ENCODE data around the gene SH2D5.
A peak's percentile ranks its signal among the peaks of the same experiment; 100 is the strongest.
"Not testable (repeated sequence)": the region's sequence is repeated elsewhere in the genome, so short reads cannot be mapped to it uniquely, and the experiment has no call there.

Gene SH2D5

GRCh38 chr1:20728371-20729154 is 3.9 kb downstream of the SH2D5 start:
- no peak for DNase-seq (ENCODE audit: low spot score)

DNA sequence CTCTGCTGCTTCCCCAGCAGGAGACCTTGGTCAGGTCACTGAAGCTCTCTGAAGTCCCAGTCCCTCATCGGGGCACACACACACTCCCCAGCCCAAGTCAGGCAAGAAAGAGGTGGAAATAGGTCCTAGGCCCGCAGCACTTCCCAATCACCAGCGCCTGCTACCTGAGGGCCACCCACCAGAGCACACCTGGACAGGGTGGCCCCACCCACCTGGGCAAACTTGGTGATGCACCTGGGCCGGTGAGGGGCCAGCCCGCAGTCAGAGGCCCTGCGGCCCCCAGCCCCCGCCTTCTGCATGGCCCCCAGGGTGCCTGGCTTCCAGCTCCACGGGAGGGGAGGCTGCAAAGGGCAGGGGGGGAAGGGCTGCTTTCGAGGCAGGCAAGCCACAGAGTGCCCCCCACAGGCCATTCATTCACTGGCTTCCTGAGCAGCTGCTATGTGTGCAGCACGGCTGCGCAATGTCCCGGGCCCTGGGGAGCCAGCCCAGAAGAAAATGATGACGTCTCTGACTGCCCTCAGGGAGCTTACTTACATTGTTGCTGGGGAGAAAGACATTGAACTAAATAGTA is 4.7 kb downstream of the SH2D5 start:
- DNase-seq (ENCODE audit: low spot score) = no peak

- DNase-seq (ENCODE audit: low spot score) = no peak
These were observed 5.4 kb downstream of the SH2D5 start for GRCh38 chr1:20726932-20727745.

DNA sequence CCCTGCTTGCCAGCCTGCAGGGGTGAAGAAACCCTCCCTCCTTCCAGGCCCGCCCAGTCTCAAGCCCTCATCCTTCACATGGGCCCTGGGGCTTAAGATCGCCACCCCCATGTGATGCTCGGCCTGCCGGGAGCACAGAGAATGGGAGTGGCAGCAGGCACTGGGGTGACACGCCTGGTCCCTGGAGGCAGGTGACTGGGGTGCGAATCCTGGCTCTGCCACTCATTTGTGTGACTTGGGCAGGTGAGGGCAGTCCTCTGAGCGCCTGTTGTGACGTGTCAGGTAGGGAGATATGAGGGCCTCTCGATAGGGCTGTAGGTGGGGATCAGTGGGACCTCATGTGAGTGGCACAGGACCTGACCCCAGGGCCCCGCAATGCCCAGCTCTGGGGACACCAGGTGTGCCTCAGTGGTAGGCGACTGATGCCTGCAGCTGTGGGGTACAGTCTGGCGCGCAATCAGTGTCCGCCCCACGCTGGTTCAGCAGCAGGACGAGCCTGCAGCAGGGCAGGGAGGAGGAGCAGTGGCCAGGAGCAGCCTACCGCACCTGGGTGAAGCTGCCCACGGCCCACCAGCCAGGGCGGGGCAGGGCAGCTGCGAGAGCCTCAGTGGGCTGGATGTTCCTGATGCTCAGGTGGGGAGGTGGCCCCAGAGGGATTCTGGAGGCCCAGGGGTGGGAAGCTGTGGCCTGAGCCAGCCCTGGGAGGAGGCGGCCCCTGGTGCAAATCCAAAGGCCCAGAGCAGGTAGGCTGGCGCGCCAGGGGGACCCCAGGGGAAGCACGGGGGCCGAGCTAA is 6.2 kb downstream of the SH2D5 start:
- DNase-seq (ENCODE audit: low spot score) = no peak

- DNase-seq (ENCODE audit: low spot score) = peak; percentile 59
These were observed 7.0 kb downstream of the SH2D5 start for GRCh38 chr1:20725189-20726117.

- DNase-seq (ENCODE audit: low spot score) = no peak
These were observed 7.9 kb downstream of the SH2D5 start for GRCh38 chr1:20724364-20725188.

DNA sequence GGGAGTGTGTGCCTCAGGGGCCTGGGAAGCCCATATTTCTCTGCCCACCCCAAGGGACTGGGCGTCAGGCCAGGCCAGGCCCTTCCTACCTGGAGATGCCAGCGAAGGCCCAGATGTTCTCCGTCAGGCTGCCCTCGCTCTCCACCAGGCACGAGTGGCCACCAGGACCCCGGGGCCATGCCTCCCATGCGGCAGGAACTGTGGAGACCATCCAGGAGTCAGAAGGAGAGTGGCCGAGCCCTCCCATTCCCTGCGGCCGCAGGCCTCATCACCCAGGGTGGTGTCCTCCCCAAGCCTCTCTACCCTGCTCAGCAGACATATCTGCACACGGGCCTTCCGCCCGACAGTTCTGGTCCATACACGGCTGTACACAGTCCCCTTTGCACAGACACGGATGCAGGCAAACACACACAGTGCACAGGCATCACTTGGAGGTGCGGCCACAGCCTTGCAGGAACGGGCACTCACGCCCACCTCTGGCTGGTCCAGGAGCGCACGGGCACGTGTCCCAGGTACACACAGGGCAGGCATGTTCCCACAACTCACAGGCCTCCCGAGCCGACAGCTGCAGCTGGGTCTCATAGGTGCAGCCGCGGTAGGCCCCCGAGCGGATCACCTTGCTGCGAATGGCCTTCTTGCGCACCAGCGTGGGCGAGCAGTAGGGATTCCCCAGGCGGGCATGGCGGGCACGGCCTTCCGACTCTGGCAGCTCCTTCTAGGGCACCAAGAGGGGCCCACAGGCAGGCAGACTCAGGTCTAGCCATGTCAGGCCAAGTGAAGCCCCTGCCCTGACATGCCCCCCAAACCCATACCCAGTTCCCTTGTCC is 8.8 kb downstream of the SH2D5 start:
- DNase-seq (ENCODE audit: low spot score) = no peak

GRCh38 chr1:20723159-20723536 is 9.4 kb downstream of the SH2D5 start:
- DNase-seq (ENCODE audit: low spot score) = no peak

- DNase-seq (ENCODE audit: low spot score) = no peak
These were observed 11.1 kb downstream of the SH2D5 start for GRCh38 chr1:20721117-20722061.

- DNase-seq (ENCODE audit: low spot score) = no peak
These were observed 11.8 kb downstream of the SH2D5 start for GRCh38 chr1:20720631-20721091.

- DNase-seq (ENCODE audit: low spot score) = no peak
These were observed 12.5 kb downstream of the SH2D5 start for GRCh38 chr1:20719871-20720620.

GRCh38 chr1:20719261-20719660 is 13.2 kb downstream of the SH2D5 start:
- DNase-seq (ENCODE audit: low spot score) = no peak

- DNase-seq (ENCODE audit: low spot score) = not testable (repeated sequence)
These were observed 14.1 kb downstream of the SH2D5 start for GRCh38 chr1:20718343-20718882.

DNA sequence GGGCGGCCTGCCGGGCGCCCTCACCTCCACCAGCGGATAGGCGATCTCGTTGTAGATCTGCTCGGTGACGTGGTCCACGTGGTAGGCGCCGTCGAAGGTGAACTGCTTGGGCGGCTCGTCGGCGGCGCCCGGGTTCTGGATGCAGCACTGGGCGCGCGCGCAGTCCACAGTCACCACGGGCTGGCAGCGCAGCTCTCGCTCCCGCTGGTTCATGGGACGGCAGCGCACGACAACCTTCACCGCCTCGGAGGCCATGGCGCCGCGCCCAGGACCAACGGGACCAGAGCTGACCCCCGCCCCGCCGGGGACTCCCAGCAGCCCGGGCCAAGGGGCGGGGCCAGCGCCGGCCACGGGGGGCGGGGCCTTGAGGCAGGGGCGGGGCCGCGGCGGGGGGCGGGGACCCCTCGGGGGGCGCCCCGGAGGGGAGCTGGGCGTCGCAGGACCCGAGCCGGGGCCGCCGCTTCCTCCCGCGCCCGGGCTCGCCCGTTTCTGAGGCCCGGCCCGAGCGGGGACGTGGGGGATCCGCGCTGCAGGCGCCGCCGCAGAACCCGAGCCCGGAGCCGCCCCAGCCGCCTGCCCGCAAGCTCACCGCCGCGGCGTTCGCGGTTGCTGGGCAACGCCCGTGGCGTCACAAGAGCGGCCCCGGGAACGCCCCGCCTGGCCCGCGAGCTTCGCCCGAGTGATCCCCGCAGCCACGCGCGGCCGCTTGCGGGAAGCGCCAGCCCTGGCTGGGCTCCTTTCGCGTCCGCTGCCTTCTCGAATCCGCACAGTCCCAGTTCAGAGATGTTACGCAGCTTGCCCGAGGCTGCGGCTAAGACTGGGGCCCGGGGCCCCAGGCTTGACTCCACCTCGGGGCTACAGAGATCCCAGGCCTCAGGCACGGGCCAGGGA is 14.8 kb downstream of the SH2D5 start, which contains the start of gene KIF17:
Gene KIF17, minus strand, starts transcription at position 556 of the 891 bp plus-strand sequence. Its CDS starts 301 bp downstream, at position 255.
- peak; percentile 91 for DNase-seq (ENCODE audit: low spot score)

GRCh38 chr1:20716232-20716631 is 16.3 kb downstream of the SH2D5 start:
- no peak for DNase-seq (ENCODE audit: low spot score)

DNA sequence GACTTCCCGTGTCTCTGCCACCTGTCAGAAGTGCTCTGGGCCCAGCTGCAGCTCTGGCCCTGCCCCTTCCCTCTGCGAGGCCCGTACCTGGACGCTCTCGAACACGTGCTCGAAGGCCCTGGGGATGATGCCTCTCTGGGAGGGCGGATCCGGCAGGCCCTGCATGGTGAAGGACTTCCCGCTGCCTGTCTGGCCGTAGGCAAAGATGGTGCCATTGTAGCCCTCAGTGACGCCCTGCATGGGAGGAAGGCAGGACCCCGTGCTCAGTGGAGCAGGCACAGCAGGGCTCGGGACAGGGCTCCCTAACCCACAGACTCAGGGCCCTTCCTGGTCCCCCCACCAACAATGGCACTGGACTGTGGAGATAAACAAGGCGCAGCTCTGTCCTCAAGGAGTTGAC is 17.1 kb downstream of the SH2D5 start:
- no peak for DNase-seq (ENCODE audit: low spot score)
